ENCODE data around the gene JMJD8.

DNA sequence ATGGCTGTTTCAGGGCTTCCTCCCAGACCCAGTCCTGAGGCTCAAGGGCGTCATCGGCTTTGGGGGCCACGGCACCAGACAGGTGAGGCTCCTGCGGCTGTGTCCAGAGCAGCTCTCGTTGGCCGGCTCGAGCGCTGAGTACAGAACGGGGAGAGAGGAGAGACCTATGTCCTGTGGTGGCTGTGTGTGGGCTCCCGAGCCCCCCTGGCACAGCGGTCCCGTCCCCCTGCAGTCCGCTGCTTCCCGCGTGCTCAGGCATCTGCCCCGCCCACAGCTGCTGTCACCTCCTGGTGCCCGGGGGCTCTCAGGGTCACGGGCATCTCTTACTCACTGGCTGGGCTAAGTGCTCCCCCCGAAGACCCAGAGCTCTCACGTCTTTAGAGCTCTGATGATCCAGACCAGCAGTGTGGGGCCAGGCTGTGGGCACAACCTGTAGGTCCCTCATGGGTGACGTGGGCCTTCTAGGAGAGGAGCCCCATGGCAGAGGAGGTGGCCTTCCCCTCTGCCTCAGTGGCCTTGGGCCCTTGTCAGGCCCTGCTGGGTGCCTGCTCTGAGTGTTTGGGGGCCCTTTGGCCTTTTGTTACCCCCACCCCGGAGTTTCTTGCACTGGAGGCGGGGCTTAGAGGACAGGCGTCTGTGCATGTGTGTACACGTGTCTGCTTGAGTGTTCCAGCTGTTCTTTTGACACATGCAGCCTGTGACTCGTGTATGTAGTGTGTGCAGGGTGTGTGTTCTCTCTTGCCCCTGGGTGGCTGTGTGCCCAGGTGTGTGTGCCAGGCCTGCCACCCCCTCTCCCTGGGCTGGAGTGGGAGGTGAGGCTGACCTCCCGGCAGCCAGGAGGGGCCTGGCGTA, 31.5 kb downstream of the JMJD8 start:
- TF ChIP-seq, protein P1, sequence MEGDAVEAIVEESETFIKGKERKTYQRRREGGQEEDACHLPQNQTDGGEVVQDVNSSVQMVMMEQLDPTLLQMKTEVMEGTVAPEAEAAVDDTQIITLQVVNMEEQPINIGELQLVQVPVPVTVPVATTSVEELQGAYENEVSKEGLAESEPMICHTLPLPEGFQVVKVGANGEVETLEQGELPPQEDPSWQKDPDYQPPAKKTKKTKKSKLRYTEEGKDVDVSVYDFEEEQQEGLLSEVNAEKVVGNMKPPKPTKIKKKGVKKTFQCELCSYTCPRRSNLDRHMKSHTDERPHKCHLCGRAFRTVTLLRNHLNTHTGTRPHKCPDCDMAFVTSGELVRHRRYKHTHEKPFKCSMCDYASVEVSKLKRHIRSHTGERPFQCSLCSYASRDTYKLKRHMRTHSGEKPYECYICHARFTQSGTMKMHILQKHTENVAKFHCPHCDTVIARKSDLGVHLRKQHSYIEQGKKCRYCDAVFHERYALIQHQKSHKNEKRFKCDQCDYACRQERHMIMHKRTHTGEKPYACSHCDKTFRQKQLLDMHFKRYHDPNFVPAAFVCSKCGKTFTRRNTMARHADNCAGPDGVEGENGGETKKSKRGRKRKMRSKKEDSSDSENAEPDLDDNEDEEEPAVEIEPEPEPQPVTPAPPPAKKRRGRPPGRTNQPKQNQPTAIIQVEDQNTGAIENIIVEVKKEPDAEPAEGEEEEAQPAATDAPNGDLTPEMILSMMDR (IDR thresholded peaks at IDR 0.05) = no peak
- TF ChIP-seq EP300 (IDR thresholded peaks at IDR 0.05; ENCODE audit: low read depth) = no peak

Data from transverse colon (tissue), 3 donors.